Body of pancreas (tissue), 4 donors: Measurements from ENCODE around the gene SLC2A10.

Experiments used
- CTCF ChIP-seq, 7 experiments: fragments of 450-650 bp in 4 of 7; fragments of 200-600 bp in 3 of 7; sonication (generic) in 3 of 7; IDR thresholded peaks; one replicate each; pipeline ENCODE4 v1.5.1; 2016 to 2019; ENCODE audit warnings: antibody characterized with exemption in 7 of 7
- POLR2A ChIP-seq, 3 donors: fragments of 450-650 bp; IDR thresholded peaks; one replicate each; pipeline ENCODE4 v1.6.1; 2016; ENCODE audit warnings: antibody characterized with exemption in 3 of 3, mild to moderate bottlenecking in 2 of 3

- TF ChIP-seq POLR2A (IDR thresholded peaks at IDR 0.05) (no peak), CTCF (IDR thresholded peaks at IDR 0.05) (no peak)
These were observed 45.9 kb upstream of the SLC2A10 start for GRCh38 chr20:46663531-46663930.
